Inflammatory macrophage treated with lipopolysaccharide for 4 hours (primary cell): ENCODE measurements around the gene HDAC4.

Experiments
- DNase-seq: peaks from one replicate; pipeline ENCODE4 v3.0.0-alpha.2; 2020

Gene HDAC4

DNA sequence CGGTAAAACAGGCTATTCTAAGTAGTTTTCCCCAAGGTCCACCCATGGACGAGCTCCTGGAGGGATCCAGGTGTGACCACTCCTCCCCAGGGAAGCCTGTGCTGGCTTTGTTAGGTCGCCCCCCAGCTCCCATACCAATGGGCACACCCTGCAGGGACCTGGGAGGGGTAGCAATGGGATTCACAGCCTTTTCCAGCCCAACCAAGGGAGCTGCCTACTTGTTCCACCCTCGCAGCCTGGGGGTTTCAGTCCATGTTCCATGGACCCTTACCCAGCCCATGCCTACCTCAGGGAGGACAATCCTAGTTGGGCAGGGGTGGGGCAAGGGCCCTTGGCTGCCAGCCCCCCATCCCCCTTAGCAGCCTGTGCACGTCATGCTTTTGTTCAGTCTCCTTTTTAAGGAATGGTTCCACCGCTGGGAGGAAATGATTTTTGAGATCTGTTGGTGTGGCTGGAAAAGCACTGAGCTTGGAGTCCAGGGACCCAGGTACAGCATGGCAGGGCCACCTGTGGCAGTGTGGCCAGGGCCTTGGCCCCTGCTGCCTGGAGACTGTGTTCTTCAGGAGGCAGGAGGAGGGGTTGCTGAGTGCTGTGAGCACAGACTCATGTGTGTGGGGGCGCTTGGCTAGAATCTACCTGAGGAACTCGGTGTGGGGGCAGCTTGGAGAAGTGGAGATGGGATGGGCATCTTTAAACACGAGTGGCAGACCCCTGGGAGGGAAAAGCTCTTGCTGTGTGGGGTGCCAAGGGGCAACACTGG lies 386.2 kb downstream of the HDAC4 start:
- no peak for DNase-seq

DNA sequence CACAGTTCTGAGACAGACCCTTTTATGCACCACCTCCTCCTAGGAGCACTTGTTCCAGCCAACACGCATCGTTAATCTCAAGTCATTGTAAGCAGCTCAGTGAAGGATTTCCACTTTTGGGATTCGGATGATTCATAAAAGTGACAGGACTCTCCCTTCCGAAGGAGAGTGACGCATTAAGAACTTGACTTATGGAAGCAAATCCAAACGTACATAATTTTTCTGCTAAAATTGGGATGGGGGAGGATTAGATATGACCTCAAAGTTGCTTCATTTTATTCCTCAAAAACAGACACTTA lies 387.2 kb downstream of the HDAC4 start:
- no peak for DNase-seq

DNA sequence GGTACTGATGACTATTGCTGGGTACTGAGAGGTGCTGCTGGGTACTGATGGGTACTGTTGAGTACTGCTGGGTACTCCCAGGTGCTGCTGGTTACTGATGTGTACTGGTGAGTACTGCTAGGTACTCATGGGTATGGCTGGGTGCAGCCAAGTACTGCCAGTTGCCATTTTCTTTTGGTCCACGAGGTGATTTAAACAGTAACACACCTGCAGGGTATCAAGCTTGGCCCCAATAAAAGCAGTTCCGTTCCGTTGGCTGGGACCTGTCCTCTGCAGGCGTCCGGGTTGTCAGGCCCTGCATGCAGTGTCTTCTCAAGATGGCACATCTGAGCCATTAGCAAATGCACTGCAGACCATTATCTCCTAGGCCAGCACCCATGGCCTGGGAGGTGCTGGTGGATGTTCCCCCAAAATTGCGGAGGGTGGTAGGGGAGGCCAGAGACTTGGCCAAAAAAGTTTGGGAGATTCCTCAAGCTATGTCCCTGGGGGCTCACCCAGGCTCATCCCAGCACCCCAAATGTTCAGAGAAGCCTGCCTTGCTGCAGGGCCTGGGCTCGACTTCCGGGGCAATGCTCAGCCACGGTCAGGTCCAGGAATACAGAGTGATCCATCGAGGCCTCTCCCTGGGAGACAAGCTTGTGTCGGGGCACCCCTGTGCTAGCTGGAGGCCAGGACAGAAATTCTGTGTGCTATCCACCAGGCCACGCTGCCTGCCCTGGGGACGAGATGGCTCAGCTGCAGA lies 387.7 kb downstream of the HDAC4 start:
- no peak for DNase-seq

DNA sequence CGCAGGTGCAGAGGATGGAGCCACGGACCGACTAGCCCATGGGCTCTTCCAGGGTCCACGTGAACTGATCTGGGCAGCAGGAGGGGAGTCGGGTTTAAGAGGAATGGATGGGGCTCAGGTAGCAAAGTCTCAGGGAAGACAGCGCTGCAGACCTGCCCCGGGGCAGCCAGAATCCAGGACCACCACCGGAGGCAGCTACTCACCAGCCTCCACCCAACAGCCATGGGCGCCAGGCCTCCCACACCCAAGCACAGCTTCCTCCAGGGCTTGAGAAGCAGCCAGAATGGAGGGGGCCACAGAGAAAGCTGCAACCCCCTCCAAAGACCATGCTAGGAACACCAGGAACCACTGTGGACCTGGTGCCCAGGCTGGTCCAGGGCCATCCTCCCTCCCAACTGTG lies 388.6 kb downstream of the HDAC4 start:
- DNase-seq: no peak

DNA sequence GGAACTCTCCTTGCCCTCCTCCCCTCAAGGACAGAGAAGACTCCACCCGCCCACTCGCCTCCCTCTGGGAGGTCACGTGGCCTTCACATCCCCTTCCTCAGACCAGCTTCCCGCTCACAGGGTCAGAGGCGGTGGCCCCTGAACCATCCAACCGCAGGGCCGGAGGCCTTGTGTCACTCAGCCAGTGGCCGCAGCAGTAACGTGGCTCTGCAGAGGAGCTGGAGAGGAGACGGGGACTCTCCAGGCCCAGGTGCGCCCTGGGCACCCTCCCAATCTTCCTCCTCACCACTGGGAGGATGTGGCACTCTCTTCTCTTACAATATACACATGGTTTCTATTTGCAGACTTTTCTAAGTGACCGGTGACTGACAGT lies 391.2 kb downstream of the HDAC4 start:
- no peak for DNase-seq

DNA sequence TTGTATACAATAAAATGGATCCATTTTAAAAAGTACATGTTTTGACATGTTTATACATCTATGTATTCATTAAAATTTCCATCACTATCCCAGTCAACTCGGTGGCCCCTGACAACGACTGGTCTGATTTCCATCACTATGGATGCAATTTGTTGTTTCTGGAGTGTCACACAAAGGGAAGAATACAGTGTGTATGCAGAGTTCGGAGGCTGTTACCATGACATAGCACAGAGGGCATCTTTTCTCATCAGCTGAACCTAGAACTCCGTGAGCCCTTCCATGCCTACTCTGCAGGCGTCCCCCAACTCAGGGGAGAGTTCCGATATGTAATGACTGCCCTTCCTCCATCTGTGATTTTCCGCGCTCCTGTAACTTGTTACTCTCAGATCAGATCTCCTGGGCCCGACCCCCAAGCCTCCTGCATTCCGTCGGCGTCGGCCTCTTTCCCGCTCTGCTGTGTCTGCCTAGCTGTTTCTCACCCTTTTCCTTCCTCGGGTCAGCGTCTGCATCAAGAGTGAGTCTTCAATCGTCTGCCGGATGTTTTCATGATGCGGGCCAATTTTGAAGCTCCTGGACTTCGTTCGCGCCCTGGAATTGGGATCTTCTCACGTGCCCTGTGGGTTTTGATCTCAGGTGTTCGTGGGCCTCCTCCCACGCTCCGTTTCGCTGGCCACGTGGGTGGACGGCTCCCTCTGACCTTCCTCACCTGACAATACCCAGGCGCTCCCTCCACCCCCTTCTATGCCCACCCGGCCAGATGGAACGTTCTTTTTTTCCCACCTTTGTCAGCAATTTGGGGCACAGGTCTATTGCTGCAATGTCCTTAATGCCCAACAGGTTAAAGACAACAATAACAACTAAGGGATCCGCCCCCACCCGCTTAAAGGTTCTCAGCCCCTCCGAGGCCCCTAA lies 391.9 kb downstream of the HDAC4 start:
- no peak for DNase-seq

DNA sequence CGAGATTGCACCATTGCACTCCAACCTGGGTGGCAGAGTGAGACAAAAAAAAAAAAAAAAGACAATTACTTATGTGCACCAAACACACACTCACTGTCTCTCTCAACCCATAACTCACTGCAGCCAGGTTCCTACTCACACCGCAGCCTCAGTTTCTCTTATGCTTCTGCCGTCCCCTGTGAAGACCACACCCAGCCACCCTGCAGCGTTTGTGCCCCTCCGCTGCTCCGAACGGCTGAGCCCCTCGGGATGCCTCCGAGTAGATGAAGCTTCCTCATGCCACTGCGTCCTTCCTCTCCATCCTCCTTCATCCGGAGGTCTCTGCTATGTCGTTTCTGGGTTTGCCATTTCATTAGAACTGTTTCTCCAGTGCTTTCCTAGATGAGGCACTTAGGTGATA lies 392.8 kb downstream of the HDAC4 start:
- no peak for DNase-seq

DNA sequence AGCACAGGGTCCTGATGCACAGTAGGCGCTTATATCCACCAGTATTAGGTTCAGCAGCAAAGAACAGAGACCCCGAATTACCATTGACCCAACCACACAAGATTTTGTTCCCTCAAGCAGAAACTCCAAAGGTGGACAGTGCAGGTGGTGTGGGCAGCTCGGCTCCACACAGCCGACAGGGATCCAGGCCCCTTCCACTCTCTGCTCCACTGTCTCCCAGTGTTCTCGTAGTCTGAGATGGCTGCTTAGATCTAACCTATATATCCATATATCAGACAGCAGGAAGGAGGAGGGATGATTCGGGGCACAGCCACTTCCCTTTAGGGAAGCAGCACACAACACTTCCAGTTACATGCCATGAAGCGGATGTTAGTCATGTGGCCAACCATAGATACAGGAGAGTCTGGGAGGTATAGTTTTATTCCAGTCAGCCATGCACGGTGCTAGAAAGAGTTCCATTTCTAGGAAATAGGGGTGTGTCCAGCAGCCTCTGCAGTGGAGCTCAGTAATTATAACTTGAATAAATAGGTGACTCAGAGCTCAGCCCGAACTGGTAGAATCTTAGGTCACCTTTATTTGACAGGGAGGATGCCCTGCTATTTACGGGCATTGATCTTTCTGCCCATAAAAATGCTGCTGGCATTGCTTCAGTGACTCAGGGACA lies 394.1 kb downstream of the HDAC4 start:
- DNase-seq: no peak

DNA sequence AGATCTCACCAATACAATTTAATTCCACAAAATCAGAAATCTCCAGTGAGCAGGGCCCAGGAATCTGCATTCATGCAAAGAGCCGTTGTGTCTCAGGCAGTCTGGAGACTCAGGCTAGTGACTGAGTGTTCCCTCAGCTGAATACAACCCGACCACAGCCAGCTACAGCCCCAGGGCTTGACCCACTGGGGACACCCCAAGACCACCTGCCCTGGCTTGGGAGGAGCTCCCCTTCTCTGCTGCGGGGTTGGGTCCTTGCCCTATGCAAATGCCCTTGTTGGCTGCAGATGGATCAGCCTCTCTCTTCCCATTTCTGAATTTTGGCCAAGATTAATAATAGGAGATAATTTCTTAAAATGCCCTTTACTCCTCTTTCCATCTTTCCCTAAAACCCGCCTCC lies 395.2 kb downstream of the HDAC4 start:
- DNase-seq: no peak

DNA sequence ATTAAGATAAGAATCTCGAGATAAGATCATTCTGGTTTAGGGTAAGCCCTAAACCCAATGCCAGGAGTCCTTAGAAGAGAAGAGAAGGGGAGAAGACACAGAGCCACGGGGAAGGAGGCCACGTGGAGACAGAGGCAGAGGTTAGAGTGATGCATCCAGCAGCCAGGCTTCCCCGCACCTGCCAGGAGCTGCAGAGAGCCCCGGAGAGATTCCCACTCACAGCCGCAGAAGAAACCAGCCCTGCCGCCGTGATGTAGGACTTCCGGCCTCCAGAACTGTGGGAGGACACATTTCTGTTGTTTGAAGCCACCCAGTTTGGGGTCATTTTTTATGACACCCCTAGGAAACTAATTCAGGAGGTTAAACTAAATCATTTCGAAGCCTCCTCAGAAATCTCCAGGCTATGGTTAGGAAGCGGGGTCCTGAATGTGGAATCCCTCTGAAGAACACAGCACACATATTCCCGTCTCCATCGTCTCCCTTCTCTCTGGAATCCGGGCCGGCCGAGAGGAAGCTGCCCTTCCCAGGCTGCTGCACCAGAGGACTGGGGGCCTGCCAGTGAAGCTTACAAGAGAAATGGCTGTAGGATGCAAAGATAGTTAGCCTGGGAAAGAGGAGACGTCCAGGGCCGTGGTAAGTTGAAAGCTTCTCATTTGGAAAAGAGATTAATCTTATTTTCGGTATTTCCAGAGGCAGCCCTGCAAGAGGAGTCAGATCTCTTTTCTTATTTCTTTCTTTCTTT lies 396.4 kb downstream of the HDAC4 start:
- no peak for DNase-seq

DNA sequence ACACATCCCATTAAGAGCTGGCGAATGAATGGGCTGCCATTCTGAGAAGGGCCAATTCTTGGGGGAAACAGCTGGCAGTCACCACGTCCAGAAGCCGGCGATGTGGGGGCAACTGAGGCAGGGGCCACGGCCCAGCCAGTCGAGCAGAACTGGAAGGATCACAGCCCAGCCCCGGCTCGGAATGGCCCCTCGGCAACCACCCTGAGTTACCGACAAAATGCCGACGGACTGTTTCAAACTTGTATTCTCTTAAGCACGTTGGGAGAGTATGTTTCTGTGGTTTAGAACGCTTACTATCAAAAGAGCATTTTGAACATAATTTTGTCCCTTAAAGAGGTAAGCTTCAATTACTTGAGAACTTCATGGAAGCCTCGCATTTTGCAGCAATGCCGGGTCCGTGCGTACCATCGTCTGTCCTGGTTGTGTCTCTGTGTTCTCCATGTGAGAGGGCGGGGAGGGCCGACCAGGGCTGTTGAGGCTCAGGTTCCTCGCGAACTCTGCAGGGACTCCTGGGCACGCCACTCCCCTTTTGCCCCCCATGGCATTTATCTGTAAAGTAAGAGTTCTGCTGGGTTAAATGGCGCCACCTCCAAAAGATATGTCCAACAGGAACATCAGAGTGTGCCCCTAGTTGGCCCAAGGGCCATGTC lies 397.1 kb downstream of the HDAC4 start:
- no peak for DNase-seq

DNA sequence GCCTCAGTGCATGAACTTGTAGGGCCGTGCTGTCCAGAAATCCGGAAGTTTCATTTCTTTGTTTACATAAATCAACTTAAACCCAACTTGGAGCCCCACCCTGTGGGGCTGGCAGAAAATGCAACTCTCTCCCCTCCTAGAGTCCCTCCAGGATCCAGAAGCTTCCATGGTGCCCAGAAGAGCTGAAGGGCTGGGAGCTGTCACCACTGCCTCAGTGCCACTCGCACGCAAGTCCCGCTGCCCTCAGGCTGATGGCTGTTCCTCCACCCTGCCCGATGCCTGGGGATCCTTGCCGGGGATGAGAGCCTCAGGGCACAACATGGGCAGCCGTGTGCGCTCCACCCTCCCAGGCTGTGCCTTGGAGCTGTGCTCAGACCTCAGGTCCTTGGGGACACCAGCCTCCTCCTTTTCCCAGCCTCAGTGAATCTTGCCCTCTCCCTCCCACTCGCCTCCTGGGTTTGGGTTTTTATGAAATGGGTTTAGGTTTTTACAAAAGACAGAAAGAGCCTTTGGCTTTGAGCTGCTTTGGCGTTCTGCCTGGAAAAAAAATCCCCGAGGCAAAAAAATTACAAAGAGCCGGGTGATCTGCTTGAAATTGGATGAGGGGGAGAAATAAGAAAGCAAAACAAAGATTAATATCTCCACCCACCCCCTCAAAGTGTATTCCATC lies 397.7 kb downstream of the HDAC4 start:
- DNase-seq: no peak

DNA sequence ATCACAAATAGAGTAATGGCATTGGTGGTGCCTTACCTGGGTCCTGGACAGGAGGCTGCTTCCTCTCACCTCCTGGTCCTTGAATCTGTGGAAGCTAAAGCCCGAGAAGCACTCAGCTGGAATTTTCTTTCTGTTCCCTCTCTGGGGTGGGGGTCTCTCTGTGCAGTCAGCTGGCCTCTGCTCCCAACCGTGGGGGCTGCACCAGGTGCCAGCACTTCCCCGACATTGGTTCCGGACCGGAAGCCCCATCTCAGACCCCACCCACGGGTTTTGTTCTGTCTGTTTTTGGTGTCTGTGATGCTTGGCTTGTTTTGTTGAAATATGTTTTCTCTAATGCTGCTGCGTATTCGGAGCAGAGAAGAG lies 398.2 kb downstream of the HDAC4 start:
- DNase-seq: no peak

DNA sequence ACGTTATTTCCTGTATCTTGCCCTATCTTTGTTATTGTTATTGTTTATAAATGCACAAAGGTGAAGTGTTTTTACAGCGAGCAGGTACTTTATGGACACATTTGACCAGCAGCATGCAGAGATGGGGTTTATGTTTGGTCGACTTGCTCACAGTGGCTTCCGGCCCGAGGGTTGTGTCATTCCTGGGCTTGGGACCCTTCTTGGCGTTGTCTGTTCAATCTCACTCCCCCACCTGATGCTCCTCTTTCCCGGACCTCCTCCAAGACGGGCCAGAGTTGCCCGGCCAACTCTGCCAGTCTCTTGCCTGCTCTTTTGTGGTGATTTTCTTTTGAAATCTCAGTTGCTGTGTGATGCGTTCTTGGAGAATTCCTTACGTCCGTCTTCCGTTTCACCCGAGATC lies 399.0 kb downstream of the HDAC4 start:
- DNase-seq: no peak

DNA sequence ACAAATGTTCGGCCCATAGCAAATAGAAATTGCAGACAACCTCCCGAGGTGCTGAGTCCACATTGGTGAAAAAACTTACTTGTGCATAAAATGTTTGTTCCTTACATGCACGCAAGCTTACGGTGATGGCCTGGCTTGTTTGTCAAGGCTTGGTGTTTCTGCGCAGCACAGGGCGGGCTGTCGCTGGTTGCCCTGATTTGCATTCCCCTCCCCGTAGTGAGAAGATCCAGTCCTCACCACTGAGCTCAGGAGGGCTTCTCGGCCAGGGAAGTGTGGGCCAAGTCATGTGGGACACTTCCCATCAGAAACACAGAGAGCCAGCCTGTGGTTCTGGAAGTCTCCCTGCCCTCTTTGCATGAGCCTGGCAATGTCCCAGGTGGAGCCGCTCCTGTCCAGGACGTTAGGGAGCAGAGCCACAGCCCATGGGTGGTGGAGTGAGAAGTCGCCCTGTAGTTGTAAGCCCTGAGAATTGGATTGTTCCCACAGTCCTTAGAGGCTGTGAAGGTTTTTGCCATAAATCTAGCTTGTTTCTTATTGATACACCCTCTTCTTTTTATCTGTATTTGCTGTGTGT lies 400.2 kb downstream of the HDAC4 start:
- DNase-seq: no peak

DNA sequence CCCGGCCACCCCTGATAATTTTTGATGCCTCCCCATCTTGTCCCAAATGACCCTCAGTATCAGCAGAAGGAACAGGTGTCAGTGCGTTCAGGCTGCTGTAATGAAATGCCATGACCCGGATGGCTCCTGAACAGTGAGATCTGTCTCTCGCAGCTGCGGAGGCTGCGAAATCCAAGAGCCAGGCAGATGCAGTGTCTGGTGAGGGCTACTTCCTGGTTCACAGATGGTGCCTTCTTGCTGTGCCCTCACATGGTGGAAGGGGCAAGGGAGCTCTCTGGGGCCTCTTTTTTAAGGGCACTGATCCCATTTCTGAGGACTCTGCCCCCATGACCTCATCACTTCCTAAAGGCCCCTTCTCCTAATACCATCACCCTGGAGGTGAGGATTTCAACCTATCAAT lies 400.7 kb downstream of the HDAC4 start:
- DNase-seq: no peak

DNA sequence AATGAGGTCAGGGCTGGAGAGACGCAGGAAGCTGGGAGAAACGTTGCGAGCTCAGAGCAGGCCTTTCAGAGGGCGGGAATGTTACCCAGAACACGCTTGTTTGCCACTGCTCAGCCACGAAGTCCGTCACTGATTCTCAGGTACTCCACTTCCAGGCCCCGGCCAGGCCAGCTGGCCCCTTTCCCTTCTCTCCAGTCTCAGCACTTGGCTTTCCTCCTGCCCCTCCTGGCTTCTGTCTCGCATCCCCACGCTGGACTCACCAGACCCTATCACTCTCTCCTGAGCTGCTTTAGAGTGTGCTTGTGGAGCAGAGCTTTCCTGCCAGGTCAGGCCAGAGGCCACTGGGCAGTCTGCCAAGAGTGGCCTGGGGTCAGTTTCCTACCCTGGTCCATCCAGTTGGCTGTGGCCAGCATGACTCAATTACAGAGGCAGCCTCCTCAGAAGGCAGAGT lies 401.5 kb downstream of the HDAC4 start:
- DNase-seq: no peak

DNA sequence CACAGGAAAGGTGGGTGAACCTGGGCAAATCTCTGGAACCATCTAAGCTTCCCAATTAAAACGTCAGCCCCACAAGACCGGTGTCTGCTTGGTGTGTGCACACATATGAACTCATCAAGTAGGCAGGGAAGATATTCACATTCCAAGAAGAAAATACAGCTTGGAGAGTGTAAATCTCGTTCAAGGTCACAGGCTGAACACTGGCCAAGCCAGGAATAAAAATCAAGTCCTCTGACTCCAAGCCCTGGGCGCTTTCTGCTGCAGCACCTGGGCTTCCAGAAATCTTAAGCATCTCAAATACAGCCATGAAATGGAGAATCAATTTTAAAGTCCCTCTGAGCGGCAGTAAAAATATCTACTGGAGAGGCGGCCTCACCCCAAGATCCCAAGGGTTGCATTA lies 402.0 kb downstream of the HDAC4 start:
- no peak for DNase-seq
